ENCODE measurements around the gene HTRA2. TPM values are rescaled to one million over a fixed set of nuclear protein-coding genes. Genes with fewer than 3 reads are reported as not detected.

Gene HTRA2
- total RNA-seq, 1 donor from 2014 or later = 35.8 TPM

GRCh38 chr2:74515271-74515980 lies 14.3 kb upstream of the HTRA2 start:
- DNase-seq (ENCODE audit: low spot score) = no peak

- no peak for DNase-seq (ENCODE audit: low spot score)
Measured at GRCh38 chr2:74515981-74516633, 13.6 kb upstream of the HTRA2 start.

GRCh38 chr2:74516650-74517049 lies 13.1 kb upstream of the HTRA2 start:
- DNase-seq (ENCODE audit: low spot score) = no peak

GRCh38 chr2:74522516-74522915 lies 7.2 kb upstream of the HTRA2 start:
- peak; percentile 57 for DNase-seq (ENCODE audit: low spot score)

GRCh38 chr2:74524005-74524404 lies 5.7 kb upstream of the HTRA2 start:
- no peak for DNase-seq (ENCODE audit: low spot score)

- no peak for DNase-seq (ENCODE audit: low spot score)
Measured at GRCh38 chr2:74524955-74525716, 4.6 kb upstream of the HTRA2 start.

- DNase-seq (ENCODE audit: low spot score) = no peak
Measured at GRCh38 chr2:74525717-74526648, 3.8 kb upstream of the HTRA2 start, which contains the start of gene DQX1. Gene DQX1 (minus strand): TSS chr2:74526231. CDS start chr2:74525729, 502 bp downstream.

- no peak for DNase-seq (ENCODE audit: low spot score)
Measured at GRCh38 chr2:74526649-74527230, 3.0 kb upstream of the HTRA2 start.

GRCh38 chr2:74527741-74528140 lies 2.0 kb upstream of the HTRA2 start:
- no peak for DNase-seq (ENCODE audit: low spot score)

- no peak for DNase-seq (ENCODE audit: low spot score)
Measured at GRCh38 chr2:74528600-74529356, 955 bp upstream of the HTRA2 start.

GRCh38 chr2:74530239-74531187 lies 780 bp downstream of the HTRA2 start:
- no peak for DNase-seq (ENCODE audit: low spot score)

GRCh38 chr2:74531666-74532065 lies 1.9 kb downstream of the HTRA2 start:
- no peak for DNase-seq (ENCODE audit: low spot score)

- DNase-seq (ENCODE audit: low spot score) = no peak
Measured at GRCh38 chr2:74532222-74532621, 2.5 kb downstream of the HTRA2 start.

- DNase-seq (ENCODE audit: low spot score) = no peak
Measured at GRCh38 chr2:74533464-74533863, 3.7 kb downstream of the HTRA2 start.

- no peak for DNase-seq (ENCODE audit: low spot score)
Measured at GRCh38 chr2:74534411-74534810, 4.7 kb downstream of the HTRA2 start.

GRCh38 chr2:74535440-74535965 lies 5.8 kb downstream of the HTRA2 start:
- DNase-seq (ENCODE audit: low spot score) = no peak

- no peak for DNase-seq (ENCODE audit: low spot score)
Measured at GRCh38 chr2:74536166-74536950, 6.6 kb downstream of the HTRA2 start.

- DNase-seq (ENCODE audit: low spot score) = no peak
Measured at GRCh38 chr2:74537140-74537539, 7.4 kb downstream of the HTRA2 start.

Data from mesenteric fat pad (tissue), 1 donor.